Activated CD4-positive, alpha-beta T cell treated with anti-CD3 and anti-CD28 coated beads for 24 hours (primary cell): Measurements from ENCODE around the gene WDR27.
A peak's percentile ranks its signal among the peaks of the same experiment; 100 is the strongest.

ENCODE experiments used
- DNase-seq, 2 donors: peaks; one replicate each; pipeline ENCODE4 v3.0.0-alpha.2; 2020; ENCODE audit warnings: low read depth in 2 of 2

Gene WDR27

DNA sequence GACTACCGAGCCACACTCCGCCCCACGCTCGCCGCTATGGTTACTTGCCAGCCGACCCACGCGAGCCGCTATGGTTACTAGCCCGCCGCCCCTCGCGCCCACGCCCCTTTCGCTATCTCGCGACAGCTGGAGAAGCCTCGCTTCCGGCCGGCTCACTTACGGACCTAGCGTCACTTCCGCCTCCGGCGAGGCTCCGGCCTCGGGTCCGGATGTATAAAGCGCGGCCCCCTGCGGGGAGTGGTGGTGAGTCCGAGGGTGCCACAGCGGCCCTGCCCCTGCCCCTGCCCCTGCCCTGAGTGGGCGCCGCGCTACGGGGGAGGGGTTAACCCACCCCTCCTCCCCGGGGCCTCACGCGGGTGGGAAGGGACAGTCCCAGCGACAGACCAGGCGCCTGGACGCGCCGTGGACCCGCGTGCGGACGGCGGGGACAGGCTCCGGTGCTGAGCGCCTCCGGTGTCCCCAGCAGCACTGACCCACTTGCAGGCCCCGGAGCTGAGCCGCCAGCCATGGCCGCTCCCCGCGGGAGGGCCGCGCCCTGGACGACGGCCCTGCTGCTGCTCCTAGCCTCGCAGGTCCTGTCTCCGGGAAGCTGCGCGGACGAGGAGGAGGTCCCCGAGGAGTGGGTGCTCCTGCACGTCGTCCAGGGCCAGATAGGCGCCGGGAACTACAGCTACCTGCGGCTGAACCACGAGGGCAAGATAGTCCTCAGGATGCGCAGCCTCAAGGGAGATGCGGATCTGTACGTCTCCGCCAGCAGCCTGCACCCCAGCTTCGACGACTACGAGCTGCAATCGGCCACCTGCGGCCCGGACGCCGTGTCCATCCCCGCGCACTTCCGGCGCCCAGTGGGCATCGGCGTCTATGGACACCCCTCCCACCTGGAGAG, at the start of gene WDR27, which contains the start of gene C6orf120:
Gene WDR27, minus strand, starts transcription at position 76 of the 886 bp plus-strand sequence. CDS start 13,024 bp downstream, outside the sequence.
Gene C6orf120, plus strand, starts transcription at position 173 of the 886 bp plus-strand sequence. Its CDS starts 334 bp downstream, at position 507.
- DNase-seq = peak; percentile 96 to 98

DNA sequence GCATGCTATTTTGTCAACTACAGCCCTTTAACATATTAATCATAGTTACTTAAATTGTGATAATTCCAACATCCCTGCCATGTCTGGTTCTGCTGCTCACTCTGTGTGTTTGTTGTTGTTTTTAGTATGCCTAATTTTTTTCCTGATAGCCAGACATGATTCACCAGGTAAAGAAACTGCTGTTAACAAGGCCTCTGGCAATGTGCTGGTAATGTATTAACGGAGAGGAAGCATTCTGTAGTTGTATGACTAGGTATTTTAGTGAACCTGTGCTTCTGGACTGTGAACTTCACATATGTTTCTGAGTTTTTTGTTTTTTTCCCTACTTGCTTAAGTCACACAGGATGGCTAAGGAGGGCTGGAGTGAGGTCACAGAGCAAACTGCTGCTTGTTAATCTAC, 44.7 kb upstream of the WDR27 start:
- DNase-seq = no peak

DNA sequence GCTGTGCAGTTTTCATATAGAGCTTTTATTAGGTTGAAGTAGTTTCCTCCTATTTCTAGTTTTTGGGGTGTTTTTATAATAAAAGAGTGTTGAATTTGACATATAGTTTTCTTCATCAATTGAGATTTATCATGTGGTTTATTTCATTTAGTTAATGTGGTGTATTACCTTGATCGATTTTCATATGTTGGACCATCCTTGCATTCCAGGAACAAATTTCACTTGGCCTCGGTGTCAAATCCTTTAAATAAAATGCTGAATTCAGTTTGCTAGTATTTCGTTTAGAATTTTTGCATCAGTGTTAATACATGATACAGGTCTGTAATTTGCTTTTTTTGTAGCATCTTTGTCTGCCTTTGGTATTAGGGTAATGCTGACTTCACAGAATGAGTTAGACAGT, 43.6 kb upstream of the WDR27 start:
- no peak for DNase-seq

DNA sequence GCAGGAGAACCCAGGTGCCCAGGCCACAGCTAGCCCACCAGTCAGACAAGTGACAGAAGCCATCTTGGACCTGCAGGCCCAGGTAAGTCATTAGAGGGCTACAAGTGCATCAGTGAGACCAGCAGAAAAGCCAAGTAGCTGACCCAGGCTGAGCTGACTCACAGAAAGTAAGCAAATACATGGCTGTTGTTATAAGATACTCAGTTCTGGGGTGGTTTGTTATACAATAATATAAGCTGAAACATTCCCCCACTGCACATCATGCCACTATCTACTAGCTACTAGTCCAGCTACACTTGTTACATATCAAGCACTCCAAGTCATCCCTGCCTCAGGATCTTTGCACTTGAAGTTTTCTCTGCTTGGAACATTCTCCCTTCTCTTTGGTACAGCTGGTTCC, 39.5 kb upstream of the WDR27 start:
- DNase-seq = no peak

DNA sequence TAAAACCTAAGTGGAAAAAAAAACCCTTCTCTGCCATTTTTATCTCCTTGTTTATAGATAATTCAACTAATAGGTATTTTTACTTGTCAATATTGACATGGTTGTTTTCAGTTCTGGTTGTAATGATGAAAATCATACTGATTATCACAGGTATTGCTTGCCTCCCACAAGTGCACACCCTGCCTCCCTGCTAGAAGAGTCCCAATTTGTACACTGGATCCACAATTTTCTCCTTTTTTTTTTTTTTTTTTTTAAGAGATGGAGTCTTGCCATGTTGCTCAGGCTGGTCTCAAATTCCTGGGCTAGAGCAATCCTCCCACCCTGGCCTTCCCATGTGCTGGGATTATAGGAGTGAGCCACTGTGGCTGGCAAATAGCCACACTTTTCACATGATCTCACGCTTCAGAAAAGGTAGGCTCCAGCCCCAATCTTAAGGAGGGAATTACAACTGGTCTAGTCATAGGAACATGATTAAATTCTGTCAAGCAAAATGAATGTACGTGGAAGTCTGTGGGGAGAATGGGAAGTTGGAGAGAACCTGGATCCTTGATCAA, 37.2 kb upstream of the WDR27 start:
- no peak for DNase-seq

DNA sequence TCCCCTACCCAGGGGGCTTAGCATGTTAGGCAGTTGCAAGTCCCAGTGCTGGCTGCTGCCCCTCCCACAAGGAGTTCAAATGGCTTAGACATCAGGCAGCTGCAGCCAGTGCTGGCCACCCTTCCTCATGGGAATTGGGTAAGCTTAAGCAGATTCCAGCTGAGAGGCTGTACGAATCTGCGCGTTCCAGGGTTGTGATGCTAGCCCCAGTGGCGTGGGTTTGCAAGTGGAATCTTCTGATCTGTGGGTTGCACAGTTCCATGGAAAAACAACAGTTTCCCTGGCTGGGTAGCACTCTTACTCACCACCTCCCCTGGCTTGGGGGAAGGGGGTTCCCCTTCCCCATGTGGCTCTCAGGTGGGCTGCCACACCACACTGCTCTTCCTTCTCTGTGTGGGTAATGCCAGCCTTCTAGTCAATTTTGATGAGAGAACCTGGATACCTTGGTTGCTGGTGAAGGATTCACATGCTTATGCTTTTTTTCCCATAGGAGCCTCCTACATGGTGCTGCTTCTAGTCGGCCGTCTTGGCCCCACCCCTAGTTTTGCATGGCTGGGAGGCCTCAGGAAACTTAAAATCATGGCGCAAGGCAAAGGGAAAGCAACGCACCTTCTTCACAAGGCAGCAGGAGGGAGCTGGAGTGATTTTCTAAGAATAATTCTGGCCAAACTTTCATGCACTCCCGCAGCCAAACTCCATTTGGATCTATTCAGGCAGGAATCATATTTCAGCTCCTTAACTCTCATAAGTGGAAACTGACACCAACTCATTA, 36.6 kb upstream of the WDR27 start:
- DNase-seq = no peak

DNA sequence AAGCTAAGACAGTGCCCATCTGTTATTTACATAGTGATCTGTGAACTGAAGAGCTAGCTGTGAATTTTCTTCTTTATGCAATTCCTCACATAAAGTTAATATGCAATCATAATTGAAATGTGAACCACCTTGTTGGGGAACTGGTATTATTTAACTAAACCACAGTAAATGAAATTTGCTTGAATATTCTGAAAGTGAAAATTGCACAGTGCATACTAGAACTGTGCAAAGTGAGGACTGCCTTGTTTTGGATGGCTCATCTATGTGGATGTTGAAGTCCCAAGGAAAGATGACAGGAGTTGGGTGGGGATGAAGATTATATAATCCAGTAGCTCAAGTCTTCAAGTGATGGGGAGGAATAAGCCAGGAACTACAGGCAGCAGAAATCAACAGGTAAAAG, 28.1 kb upstream of the WDR27 start:
- no peak for DNase-seq

DNA sequence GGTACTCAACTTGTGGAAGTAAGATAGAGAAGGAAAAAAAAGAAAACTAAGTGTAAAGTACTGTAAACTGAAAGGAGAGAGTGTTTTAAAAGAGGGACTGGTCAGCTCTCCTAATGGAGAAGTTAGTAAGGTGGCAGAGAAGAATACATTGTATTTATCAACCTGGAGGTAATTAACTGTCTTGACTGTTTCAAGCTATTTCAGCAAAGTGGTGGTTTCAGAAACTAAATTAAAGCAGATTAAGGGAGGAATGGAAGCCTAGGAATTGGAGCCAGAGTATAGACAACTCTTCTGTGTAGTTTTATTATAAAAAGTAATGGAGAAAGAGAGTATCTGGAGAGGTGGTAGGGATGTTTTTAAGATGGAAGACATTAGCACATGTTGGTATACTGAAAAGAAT, 25.1 kb upstream of the WDR27 start:
- no peak for DNase-seq

DNA sequence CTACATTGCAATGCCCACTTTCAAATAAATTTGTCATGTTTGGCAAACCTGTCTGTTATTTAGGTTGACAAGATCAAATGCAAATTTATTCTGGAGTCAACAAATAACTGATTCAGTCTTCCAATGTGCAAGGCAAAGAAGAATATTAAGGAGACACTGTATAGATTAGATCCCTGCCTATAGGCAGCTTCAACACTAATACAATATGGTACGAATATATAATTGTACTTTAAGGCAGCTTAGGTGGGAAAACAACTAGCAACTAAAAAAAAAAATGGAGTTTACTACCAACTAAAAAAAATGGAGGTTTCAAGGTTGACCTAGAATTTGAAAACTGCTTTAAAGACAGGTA, 24.2 kb upstream of the WDR27 start:
- no peak for DNase-seq

DNA sequence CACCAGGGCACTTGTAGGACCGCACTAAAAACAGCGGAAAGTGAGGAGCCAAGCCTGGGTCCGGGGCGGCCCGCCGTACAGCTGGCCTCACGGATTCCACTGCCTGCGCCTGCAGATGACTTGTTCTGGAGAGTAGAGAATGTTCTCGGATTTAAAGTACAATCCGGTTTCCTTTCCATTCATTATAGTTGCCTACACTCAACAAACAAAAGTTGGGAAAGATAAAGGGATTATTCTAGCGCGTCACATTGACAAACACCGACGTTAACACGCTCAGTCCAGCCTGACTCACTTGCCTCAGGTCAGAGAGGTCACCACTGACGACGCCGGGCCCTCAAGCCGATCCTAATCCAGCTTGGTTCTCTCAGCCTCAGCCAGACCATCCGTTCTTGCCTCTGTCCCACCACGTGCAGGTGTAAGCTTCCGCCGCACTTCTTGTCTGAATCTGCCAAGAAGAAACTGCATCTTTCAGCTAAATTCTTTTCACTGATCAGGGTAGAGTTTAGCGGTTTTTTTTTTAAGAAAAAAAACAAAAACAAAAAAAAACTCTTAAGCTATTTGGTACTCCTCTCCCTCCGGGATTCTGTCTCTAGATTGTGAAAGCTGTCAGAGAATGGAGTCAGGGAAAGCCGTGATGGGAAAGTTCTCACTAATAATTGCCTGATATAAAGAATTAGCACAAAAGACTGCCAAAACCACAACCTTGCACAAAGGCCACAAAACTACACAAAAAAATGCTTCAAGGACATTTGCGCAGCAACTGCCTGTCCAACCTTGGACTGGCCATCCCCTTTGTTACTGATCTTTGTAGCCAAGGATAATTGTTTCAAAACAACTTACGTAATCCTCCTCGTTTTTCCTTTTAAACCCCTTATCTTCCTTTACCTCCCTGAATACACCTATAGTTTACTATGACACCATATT, 23.6 kb upstream of the WDR27 start:
- peak in 1 of 2 donors; percentile 19 for DNase-seq

DNA sequence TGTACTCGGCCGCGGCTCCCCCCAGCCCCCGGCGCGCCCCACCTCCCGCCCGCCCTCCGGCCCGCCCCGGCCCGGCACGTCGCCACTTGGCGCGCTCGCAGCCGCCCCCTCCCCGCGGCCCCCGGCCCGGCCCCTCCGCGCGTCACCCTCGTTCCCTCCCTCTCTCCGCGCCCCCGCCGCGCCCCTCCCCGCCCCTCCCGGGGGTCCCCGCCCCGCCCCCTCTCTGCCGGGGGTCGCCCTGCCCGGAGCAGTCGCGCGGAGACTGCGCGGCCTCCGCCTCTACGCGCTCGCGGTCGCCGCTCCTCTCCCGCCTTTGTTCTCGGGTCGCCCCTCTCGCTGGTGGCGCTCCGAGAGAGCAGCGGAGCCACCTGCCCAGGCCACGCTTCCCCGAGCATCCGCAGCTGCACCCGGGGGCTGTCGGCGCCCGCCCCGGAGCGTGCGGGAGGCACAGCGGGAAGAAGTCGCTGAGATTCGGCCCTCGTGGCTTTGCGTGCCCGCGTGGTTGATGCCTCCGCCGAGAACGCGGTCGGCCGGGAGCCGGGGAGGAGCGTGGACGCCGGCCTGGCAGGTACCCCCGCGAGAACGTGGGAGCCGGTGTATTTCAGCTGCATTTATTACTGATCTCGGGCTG, 22.8 kb upstream of the WDR27 start, which contains the start of gene PHF10:
Gene PHF10, minus strand, starts transcription at position 7 of the 631 bp plus-strand sequence. CDS start 569 bp downstream, outside the sequence.
- peak; percentile 55 to 58 for DNase-seq

DNA sequence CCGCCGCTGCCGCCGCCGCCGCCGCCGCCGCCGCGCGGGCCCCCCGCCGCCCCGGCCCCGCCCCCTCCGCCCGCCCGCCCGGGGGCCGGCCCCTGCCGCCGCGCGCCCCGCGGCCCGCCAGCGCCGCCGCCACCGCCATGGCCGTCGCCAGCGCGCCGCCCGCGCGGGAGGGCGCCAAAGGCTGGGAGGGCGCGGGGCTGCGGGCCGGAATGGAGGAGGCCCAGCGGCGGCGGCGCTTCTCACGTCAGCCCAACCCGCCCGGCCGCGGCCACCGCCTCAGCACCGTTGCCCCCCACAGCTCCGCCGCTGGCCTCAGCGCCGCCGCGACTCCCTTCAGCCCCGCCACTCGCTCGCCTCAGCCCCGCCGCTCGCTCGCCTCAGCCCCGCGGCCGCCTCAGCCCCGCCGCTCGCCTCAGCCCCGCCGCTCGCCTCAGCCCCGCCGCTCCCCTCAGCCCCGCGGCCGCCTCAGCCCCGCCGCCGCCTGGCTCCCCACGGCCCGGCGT, 22.2 kb upstream of the WDR27 start:
- DNase-seq = peak; percentile 8 to 9

DNA sequence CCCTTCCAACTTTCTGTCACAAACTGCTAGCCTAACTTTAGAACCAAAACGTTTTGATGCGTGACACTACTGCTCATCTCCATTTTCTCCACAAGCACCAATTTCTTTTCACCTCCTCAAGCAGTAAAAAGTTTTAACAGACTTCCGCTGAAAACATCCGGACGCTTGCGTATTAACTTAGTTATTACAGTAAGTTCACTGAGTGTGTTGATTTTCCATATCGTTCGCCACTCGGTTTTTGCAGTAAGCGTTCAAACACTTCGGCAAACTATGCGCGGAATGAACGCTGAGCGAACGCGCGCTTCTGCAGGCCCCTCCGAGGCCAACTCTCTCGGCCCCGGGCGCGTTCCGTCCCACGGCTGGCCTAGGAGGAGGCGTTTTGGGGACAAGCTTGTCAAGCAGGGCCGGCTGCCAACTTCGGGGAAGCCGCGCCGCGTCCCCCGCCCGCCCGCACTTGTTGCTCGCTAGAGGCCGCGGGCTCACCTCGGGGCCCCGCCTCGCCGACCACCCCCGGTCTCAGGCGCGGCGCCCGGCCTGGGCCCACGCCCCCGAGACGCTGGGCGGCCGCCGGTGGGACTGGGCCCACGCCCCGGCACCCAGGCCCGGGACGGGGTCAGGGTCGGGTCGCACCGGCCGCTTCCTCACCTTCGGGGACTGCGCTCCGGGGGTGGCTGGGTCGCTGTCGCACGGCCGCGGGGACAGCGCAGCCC, 21.5 kb upstream of the WDR27 start:
- DNase-seq = peak; percentile 31 to 37

DNA sequence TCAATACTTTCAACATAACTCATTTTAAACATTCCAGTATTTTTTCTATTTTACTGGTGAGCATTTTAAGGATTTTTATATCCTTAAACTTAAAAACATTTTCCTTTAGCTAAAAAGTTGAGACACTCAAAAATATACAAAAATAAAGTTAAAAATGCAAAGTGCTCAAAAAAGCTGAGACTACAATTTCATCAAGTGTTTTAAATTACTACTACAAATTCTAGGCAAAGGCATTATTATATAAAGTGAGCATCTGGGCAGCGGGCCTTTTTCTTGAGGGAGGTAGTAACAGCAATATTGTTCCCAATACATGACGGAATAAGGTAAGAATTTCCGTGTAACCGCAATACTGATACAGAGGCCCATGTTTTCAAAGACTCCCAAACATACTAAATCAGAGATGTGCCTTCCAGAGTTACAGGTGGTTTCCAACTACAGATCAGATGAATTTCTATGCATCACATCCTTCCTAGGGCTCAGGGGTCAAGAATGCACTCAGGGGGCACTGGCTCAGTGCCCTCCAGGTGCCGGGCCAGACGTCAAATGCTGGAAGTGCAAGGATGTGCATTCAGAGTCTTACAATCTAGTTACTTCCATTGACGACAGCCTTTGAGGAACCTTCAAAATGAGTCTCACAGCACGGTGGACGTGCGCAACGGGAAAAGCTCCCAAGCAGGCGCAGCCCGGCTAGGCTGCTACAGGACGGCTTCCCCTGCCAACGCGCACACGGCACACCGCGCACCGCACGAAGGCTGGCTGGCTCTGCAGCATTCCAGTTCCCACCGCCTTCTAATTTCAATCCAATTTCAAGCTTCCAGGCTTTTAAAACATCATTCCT, 20.8 kb upstream of the WDR27 start:
- DNase-seq = peak in 1 of 2 donors; percentile 10

DNA sequence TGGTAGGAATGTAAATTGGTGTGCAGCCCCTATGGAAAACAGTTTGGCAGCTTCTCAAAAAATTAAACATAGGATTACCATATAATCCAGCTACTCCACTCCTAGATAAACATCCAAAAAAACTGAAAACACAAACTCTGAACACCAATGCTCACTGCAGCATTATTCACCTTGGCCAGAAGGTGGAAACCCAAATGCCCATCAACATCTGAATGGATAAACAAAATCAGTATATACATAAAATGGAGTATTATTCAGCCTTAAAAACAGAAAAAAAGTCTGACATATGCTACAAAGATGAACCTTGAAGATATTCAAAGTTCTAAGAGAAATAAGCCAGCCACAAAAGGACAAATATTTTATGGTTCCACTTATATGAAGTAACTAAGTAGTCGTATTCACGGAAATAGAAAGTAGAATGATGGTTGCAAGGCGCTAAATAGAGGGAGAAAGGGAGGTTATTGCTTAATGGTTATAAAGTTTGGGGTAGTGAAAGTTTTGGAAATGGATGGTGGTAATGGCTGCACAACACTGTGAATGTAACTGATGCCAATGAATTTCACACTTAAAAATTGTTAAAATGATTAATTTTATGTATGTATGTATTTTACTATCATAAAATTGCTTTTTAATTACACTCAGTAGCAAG, 18.5 kb upstream of the WDR27 start:
- no peak for DNase-seq

DNA sequence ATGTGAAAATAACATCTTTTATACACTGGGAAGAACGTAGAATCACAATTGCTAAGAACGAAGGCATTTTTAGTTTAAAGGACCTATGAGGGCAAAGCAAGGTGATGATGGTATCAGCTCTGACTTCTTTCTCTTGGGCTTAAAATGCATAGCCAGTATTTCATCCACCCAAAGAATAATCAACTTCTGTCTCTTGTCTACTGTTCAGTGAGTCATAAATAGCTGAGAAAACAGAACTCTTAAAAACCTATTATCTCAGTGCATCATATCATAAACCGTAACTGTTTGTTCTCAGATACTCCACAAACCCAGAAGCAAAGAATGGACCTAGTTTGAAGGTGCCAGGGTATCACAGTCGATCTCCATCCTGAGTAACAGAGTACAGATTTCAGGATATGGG, 17.3 kb upstream of the WDR27 start:
- DNase-seq = no peak

DNA sequence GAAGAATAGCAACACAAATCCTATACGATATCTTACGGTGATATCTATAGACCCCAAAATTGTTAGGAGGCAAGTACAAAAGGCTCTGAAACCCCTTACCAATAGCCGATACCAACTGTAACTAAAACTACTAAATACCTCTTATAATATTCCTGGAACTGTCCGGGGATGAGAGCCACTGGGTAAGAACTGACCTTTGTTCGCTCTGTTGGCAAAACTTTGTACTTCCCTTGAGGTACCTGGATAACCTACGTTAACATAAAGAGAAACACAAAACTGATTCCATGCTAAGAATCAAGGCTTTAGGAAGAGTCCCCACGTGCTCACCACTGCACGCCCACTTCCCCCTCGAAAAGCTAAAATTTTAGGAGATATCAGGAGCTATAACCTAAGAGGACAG, 12.8 kb upstream of the WDR27 start:
- DNase-seq = no peak

DNA sequence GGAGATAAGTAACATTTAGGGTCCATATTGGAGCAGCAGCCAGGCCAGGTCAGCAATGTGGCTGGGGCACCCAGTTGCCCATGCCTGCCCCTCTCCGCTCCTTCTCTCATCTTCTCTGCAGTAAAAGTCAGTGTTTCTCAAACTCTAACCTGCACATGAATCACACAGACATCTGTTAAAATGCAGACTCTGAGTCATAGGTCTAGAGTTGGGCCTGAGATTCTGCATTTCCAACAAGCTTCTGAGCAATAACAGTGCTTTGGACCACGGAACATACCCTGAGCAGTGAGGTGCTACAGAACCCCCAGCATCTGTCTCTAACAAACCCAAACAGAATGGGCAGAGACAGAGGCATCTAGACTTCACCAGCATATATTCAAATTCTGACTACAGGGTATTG, 12.3 kb upstream of the WDR27 start:
- DNase-seq = no peak

DNA sequence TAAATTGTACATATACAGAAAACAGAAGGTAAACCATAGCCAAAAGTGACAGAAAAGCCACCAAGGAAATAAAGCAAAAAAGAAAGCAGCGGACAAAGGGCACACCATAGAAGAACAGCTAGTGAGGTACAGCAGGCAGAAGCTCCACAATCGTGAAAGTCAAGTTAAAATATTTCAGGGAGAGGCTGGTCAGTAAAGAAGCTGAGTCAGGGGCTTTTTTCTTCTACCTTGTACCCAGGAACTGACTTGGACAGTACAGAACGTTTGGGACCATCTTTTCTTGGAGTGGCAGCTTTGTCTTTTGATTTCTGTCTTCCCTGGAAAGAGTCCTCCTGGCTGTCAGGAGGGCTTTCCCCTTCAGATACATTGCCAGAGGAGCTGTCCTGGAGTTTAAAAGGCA, 8.2 kb upstream of the WDR27 start:
- no peak for DNase-seq
